Sigmoid colon (tissue), 4 donors: ENCODE measurements around the gene SPOCK1.

Source experiments
- CTCF ChIP-seq, 4 experiments: fragments of 450-650 bp in 3 of 4; fragments of 200-600 bp in 1 of 4; IDR thresholded peaks; one replicate each; pipeline ENCODE4 v1.5.1; 2016 to 2019; ENCODE audit warnings: antibody characterized with exemption in 4 of 4, mild to moderate bottlenecking in 3 of 4, moderate library complexity in 2 of 4
- EP300 ChIP-seq, 4 donors: sonication (generic); formaldehyde crosslinking; IDR thresholded peaks; one replicate each; pipeline ENCODE4 v1.6.1; 2017; ENCODE audit warnings: antibody characterized with exemption in 4 of 4
- POLR2A ChIP-seq, 2 donors: fragments of 450-650 bp; IDR thresholded peaks; one replicate each; pipeline ENCODE4 v1.6.1; 2016; ENCODE audit warnings: antibody characterized with exemption in 2 of 2, mild to moderate bottlenecking in 2 of 2, moderate library complexity in 2 of 2

DNA sequence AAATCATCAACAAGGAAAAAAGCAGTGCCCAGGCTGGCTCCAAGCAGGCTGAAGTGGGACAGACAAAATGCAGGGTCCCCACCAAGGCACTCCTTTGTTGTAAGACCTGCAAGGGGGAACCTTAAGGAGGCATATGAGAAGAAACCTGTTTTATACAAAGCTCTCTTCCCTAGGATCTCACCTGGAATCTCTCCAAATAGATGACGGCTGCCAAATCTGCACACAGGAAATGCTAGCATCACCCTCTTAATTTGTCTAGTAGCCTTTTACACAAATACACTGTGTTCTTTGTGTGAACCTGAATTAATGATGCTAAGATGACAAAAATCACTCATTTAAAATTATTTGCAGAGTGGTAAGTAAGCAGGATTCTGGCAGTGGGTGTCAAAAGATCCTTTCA, 280.2 kb downstream of the SPOCK1 start:
- TF ChIP-seq EP300 (IDR thresholded peaks at IDR 0.05) (no peak), POLR2A (IDR thresholded peaks at IDR 0.05) (no peak), CTCF (IDR thresholded peaks at IDR 0.05) (no peak)
